Right lobe of liver (tissue), 4 donors: Measurements from ENCODE around the gene RAB8A.

Source experiments
- POLR2A ChIP-seq: fragments of 450-650 bp; IDR thresholded peaks from one replicate; pipeline ENCODE4 v1.6.1; 2017; ENCODE audit warnings: antibody characterized with exemption, mild to moderate bottlenecking
- TF ChIP-seq, protein P1 (sequence below), 4 donors: fragments of 200-600 bp in 3 of 4; fragments of 450-650 bp in 1 of 4; IDR thresholded peaks; one replicate each; pipeline versions ENCODE4 v1.5.1 to v1.8.0; 2016 to 2022; ENCODE audit warnings: antibody characterized with exemption in 4 of 4, mild to moderate bottlenecking in 2 of 4
- donor health status: DM: no; HTN: no; CAD: no.
- donor health status: DM: no; HTN: no; CAD: no.
- donor health status: DM: no; HTN: yes; CAD: no.

DNA sequence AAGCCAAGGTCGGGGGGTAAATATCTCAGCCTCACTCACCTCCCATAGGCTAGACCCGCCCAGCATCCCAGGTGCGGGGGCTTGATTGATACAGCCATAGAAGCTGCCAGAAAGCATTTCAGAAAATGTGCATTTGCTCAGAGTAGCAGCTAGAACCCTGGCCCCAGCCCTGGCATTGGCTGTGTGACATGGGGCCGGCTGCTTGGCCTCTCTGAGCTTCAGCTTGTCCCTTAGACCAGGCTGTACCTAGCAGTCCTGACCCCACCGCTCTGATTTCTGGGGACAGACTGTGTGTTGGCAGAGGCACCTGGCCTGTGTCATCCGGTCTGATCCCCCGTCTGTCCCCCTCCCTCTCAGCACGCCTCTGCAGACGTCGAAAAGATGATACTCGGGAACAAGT is 15.4 kb downstream of the RAB8A start:
- TF ChIP-seq, protein P1, sequence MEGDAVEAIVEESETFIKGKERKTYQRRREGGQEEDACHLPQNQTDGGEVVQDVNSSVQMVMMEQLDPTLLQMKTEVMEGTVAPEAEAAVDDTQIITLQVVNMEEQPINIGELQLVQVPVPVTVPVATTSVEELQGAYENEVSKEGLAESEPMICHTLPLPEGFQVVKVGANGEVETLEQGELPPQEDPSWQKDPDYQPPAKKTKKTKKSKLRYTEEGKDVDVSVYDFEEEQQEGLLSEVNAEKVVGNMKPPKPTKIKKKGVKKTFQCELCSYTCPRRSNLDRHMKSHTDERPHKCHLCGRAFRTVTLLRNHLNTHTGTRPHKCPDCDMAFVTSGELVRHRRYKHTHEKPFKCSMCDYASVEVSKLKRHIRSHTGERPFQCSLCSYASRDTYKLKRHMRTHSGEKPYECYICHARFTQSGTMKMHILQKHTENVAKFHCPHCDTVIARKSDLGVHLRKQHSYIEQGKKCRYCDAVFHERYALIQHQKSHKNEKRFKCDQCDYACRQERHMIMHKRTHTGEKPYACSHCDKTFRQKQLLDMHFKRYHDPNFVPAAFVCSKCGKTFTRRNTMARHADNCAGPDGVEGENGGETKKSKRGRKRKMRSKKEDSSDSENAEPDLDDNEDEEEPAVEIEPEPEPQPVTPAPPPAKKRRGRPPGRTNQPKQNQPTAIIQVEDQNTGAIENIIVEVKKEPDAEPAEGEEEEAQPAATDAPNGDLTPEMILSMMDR (IDR thresholded peaks at IDR 0.05), result no peak
- TF ChIP-seq POLR2A, result no peak
